Thoracic aorta (tissue), 2 donors: ENCODE results near the gene COL4A6. TPM values are rescaled to one million over a fixed set of nuclear protein-coding genes. Genes with fewer than 3 reads are reported as not detected.

ENCODE experiments used
- ATAC-seq: fragments of 150-250 bp; one replicate; pipeline ENCODE4 v1.8.0; 2017; ENCODE audit warnings: low read depth; ENCODE audit not compliant: insufficient number of reproducible peaks, low FRiP score
- DNase-seq: peaks from one replicate; pipeline ENCODE4 v3.0.0-alpha.2; 2020; ENCODE audit warnings: low spot score
- H3K27ac ChIP-seq, 2 donors: fragments of 200-600 bp; sonication (generic); 1 replicate in 1 of 2; 2 replicates in 1 of 2; pipeline ENCODE4 v1.5.1; 2016; ENCODE audit warnings: mild to moderate bottlenecking in 2 of 2, moderate library complexity in 2 of 2
- H3K27me3 ChIP-seq: fragments of 200-600 bp; sonication (generic); replicated peaks from 2 replicates; pipeline ENCODE4 v1.6.0; 2016; ENCODE audit warnings: mild to moderate bottlenecking; ENCODE audit not compliant: insufficient read depth
- H3K36me3 ChIP-seq: fragments of 200-600 bp; sonication (generic); one replicate; pipeline ENCODE4 v1.5.1; 2016
- H3K4me1 ChIP-seq, 2 donors: fragments of 200-600 bp; sonication (generic); 1 replicate in 1 of 2; 2 replicates in 1 of 2; pipeline versions ENCODE4 v1.5.1 to v1.6.0; 2016; ENCODE audit warnings: low read depth in 2 of 2, mild to moderate bottlenecking in 1 of 2; ENCODE audit not compliant: control insufficient read depth in 1 of 2
- H3K4me3 ChIP-seq: fragments of 200-600 bp; sonication (generic); 2 replicates; pipeline ENCODE4 v1.5.1; 2016; ENCODE audit warnings: mild to moderate bottlenecking
- H3K9me3 ChIP-seq: fragments of 200-600 bp; sonication (generic); 2 replicates; pipeline ENCODE4 v1.5.1; 2016
- total RNA-seq, 2 donors: library from RNA; depleted of rRNA; stranded (reverse); fragments of >200 nt; gene quantifications; one replicate each; pipeline versions ENCODE4 v1.1.0 to v1.2.3, GENCODE V29; 2016
- TF ChIP-seq, protein P1 (sequence below): fragments of 200-600 bp; sonication (generic); IDR thresholded peaks from one replicate; pipeline ENCODE4 v1.5.1; 2019; ENCODE audit warnings: antibody characterized with exemption

COL4A6 gene
- total RNA-seq, 2 donors from 2014 or later, result 1.3 to 2.2 TPM

DNA sequence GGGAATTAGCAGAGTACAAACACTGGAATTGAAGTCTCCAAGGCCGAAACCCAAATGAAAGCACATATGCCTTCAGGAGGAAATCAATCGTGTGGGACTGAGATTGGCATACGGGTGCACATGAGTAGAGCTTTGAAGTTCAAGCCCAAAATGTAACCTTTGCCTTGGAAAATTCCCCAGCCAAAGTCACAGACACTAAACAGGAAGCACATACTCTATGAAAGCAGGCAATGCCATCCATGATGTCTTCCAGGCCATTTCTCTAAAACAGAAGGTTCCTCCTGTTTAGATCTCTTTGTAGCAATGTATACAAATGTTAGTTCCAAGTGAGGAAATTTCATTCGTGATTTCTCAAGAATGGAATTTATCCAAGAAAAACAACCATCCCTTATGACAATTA lies 162.5 kb downstream of the COL4A6 start:
- H3K27ac ChIP-seq, result no peak overlapping the region
- H3K4me3 ChIP-seq, result no peak overlapping the region
- no peaks in the 10 kb centered on the region for H3K36me3 ChIP-seq
- no peaks in the 10 kb centered on the region for H3K27me3 ChIP-seq
- no peak for DNase-seq
- H3K9me3 ChIP-seq, result no peaks in the 10 kb centered on the region
- TF ChIP-seq, protein P1, sequence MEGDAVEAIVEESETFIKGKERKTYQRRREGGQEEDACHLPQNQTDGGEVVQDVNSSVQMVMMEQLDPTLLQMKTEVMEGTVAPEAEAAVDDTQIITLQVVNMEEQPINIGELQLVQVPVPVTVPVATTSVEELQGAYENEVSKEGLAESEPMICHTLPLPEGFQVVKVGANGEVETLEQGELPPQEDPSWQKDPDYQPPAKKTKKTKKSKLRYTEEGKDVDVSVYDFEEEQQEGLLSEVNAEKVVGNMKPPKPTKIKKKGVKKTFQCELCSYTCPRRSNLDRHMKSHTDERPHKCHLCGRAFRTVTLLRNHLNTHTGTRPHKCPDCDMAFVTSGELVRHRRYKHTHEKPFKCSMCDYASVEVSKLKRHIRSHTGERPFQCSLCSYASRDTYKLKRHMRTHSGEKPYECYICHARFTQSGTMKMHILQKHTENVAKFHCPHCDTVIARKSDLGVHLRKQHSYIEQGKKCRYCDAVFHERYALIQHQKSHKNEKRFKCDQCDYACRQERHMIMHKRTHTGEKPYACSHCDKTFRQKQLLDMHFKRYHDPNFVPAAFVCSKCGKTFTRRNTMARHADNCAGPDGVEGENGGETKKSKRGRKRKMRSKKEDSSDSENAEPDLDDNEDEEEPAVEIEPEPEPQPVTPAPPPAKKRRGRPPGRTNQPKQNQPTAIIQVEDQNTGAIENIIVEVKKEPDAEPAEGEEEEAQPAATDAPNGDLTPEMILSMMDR, result no peak
- no peaks in the 10 kb centered on the region for H3K4me1 ChIP-seq
- ATAC-seq, result no peak

DNA sequence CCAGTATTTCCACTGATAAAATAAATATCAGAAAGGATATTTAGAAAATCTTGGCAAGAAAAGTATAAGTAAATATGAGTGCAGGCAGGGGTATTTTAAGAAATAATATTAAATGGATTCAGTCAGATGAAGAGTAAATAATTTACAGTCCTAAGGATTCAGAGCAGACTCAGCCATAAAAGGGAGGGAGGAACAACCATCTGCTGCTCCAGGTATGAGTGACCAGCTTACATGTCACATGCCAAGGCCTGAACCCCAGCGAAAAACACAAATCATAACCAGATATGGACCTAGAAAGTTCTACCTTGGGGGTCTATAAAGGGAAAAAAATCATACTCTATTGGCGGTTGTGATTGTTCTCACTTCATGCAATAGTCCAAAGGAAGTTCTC lies 166.8 kb downstream of the COL4A6 start:
- H3K9me3 ChIP-seq, result no peaks in the 10 kb centered on the region
- no peak overlapping the region for H3K27ac ChIP-seq
- no peak for ATAC-seq
- H3K36me3 ChIP-seq, result no peaks in the 10 kb centered on the region
- no peak overlapping the region for H3K4me3 ChIP-seq
- H3K4me1 ChIP-seq, result no peaks in the 10 kb centered on the region
- no peaks in the 10 kb centered on the region for H3K27me3 ChIP-seq
- DNase-seq, result no peak
- TF ChIP-seq, protein P1, result no peak

DNA sequence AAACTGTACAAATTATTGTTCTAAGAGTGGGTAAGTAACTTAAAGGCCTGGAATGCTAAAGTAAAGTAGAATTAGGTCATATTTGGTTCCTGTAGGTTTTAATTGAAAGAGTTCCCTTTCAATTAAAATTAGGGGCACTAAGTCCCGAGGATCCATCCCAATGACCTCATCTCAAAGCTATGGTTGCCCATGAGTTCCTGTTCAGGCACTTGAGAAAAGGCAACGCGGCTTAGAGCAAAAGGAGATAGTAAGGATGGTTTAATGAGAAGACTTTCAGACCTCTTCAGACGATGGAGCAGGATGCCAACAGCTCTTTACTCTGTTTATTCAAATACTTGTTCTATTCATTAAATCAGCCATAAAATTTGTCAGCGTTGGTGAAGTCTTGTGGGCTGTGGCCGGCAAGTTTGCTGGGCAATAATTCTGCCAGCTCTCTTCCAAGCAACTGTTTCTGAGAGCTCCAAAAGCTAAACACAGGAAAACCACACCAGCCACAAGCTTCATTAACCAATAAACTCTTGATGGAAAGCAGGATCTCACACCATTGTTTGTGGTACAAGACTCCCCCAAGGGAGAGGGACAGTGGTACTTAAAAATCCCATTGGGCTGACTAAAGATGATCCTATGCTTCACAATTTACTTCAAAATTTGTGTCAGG lies 167.4 kb downstream of the COL4A6 start:
- Histone ChIP-seq H3K4me1 (no peaks in the 10 kb centered on the region), H3K36me3 (no peaks in the 10 kb centered on the region), H3K4me3 (no peak overlapping the region), H3K9me3 (no peaks in the 10 kb centered on the region), H3K27me3 (no peaks in the 10 kb centered on the region), H3K27ac (no peak overlapping the region)
- TF ChIP-seq, protein P1, result no peak
- DNase-seq, result no peak
- ATAC-seq, result no peak

DNA sequence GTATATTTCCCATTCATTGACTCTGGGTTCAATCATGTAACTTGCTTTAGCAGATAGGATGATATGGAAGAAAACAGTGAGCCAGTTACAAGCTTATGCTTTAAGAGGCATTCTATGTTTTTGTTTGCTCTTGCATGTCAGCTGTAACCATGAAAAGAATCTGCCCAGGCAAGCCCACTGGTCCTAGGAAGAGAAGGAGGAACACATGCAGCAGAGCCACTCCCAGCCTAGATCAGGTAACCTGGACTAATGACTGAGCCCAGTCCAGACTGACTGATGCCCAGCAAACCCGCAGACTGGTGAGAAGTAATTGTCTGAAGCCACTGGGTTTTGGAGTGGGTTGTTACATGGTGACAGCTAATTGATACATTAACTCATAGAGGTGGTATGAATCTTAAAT lies 167.9 kb downstream of the COL4A6 start:
- H3K4me1 ChIP-seq, result no peaks in the 10 kb centered on the region
- H3K27ac ChIP-seq, result no peak overlapping the region
- no peaks in the 10 kb centered on the region for H3K27me3 ChIP-seq
- TF ChIP-seq, protein P1, result no peak
- DNase-seq (no peak), ATAC-seq (no peak)
- no peak overlapping the region for H3K4me3 ChIP-seq
- H3K9me3 ChIP-seq, result no peaks in the 10 kb centered on the region
- no peaks in the 10 kb centered on the region for H3K36me3 ChIP-seq

DNA sequence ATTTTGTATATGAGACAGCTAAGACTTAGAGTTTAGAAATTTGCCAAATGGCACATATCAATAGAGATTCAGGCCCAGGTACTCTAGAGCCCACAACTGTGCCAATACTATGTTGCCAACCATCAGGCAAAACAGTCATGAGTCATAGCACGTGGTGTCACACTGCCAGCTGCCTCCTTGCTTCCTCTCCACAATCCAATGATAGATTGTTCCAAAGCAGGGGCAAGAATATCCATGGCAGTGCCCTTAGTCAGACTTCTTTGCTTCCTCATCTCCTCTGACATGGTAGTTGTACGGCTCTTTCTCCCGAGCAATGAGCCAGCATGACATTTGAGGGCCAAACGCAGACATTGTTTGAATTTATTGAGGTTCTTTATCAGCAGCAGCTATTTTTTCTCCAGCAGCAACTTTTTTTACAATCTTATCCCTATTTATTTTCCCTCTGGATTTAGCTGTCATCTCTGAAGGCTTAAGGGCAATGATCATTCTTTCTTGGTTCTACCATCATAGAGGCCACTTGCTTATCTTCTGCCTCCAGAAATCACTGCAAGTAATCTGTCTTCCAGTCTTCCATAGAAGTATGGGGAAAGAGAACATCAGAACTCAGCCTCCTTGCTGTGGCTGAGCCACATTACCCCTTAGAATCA lies 169.7 kb downstream of the COL4A6 start:
- TF ChIP-seq, protein P1, result no peak
- no peaks in the 10 kb centered on the region for H3K36me3 ChIP-seq
- no peak overlapping the region for H3K4me3 ChIP-seq
- no peak for ATAC-seq
- no peak overlapping the region for H3K27ac ChIP-seq
- H3K9me3 ChIP-seq, result no peaks in the 10 kb centered on the region
- H3K27me3 ChIP-seq, result no peaks in the 10 kb centered on the region
- no peaks in the 10 kb centered on the region for H3K4me1 ChIP-seq
- no peak for DNase-seq
